ENCODE results near the gene ZFHX3. TPM values are rescaled to one million over a fixed set of nuclear protein-coding genes. Genes with fewer than 3 reads are reported as not detected.

The ZFHX3 gene
- total RNA-seq, 1 experiment from 2014 or later, result 21.8 TPM

GRCh38 chr16:73060892-73061490 lies 13.1 kb upstream of the ZFHX3 start:
- POLR2A ChIA-PET (ENCODE audit: low non-redundant PET), result interaction anchor here (0.5 to 0.6 kb wide), 2 partner anchors 9 to 17 kb away, joined by 3 read pairs; no protein-coding TSS in a partner anchor
- Histone ChIP-seq H3K27ac (ENCODE audit: low read depth, low read length, poor library complexity, severe bottlenecking) (no peak overlapping the region), H3K9me3 (ENCODE audit: low read depth, low read length, poor library complexity, severe bottlenecking) (no peaks in the 10 kb centered on the region), H3K36me3 (ENCODE audit: insufficient read depth, low read length, poor library complexity, severe bottlenecking) (no peaks in the 10 kb centered on the region), H3K4me1 (ENCODE audit: insufficient read depth, low read length, poor library complexity, severe bottlenecking) (peaks cover 14% of the 10 kb centered on the region), H3K4me3 (ENCODE audit: low read depth, low read length, poor library complexity, severe bottlenecking) (no peak overlapping the region), H3K27me3 (replicated peaks; ENCODE audit: insufficient read depth, low read depth, low read length, poor library complexity) (no peaks in the 10 kb centered on the region)
- intact Hi-C loops (cut with micrococcal nuclease; ENCODE audit: unreplicated experiment), result no loop called here
- TF ChIP-seq EZH2 (IDR thresholded peaks at IDR 0.05; ENCODE audit: borderline replicate concordance, low read depth, low read length, poor library complexity, severe bottlenecking) (no peak), CTCF (conservative IDR thresholded peaks at IDR 0.05; ENCODE audit: low read depth, low read length) (no peak)
- BruUV-seq (replicated peaks), result no TSS peak
- DNase-seq (ENCODE audit: low spot score), result no peak
- CTCF ChIA-PET, result interaction anchor here (0.7 kb wide), 1 partner anchor 109 kb away, joined by 4 read pairs; no protein-coding TSS in a partner anchor

- Histone ChIP-seq H3K27ac (ENCODE audit: low read depth, low read length, poor library complexity, severe bottlenecking) (peak overlapping the region; percentile 88), H3K27me3 (replicated peaks; ENCODE audit: insufficient read depth, low read depth, low read length, poor library complexity) (no peaks in the 10 kb centered on the region), H3K9me3 (ENCODE audit: low read depth, low read length, poor library complexity, severe bottlenecking) (no peaks in the 10 kb centered on the region), H3K4me1 (ENCODE audit: insufficient read depth, low read length, poor library complexity, severe bottlenecking) (peaks cover 21% of the 10 kb centered on the region), H3K36me3 (ENCODE audit: insufficient read depth, low read length, poor library complexity, severe bottlenecking) (no peaks in the 10 kb centered on the region), H3K4me3 (ENCODE audit: low read depth, low read length, poor library complexity, severe bottlenecking) (peak overlapping the region; percentile 90)
- ChIA-PET CTCF (no interaction called here), POLR2A (ENCODE audit: low non-redundant PET) (no interaction called here)
- intact Hi-C loops (cut with micrococcal nuclease; ENCODE audit: unreplicated experiment), result loop anchor here (5.0 to 10.0 kb wide), 6 partner anchors 112 to 555 kb away; no protein-coding TSS in a partner anchor
- no peak for DNase-seq (ENCODE audit: low spot score)
- TSS peak; percentile 48 for BruUV-seq (replicated peaks)
- TF ChIP-seq CTCF (conservative IDR thresholded peaks at IDR 0.05; ENCODE audit: low read depth, low read length), result no peak
- no peak for TF ChIP-seq EZH2 (IDR thresholded peaks at IDR 0.05; ENCODE audit: borderline replicate concordance, low read depth, low read length, poor library complexity, severe bottlenecking)
Measured at GRCh38 chr16:73059779-73060615, 12.1 kb upstream of the ZFHX3 start.

GRCh38 chr16:73058616-73059409 lies 10.9 kb upstream of the ZFHX3 start:
- ChIA-PET POLR2A (ENCODE audit: low non-redundant PET) (no interaction called here), CTCF (interaction anchor here (0.7 kb wide), 2 partner anchors 26 to 121 kb away, joined by 3 to 5 read pairs; no protein-coding TSS in a partner anchor)
- Histone ChIP-seq H3K27ac (ENCODE audit: low read depth, low read length, poor library complexity, severe bottlenecking) (peak overlapping the region; percentile 88), H3K9me3 (ENCODE audit: low read depth, low read length, poor library complexity, severe bottlenecking) (no peaks in the 10 kb centered on the region), H3K27me3 (replicated peaks; ENCODE audit: insufficient read depth, low read depth, low read length, poor library complexity) (no peaks in the 10 kb centered on the region), H3K4me1 (ENCODE audit: insufficient read depth, low read length, poor library complexity, severe bottlenecking) (peaks cover 27% of the 10 kb centered on the region), H3K4me3 (ENCODE audit: low read depth, low read length, poor library complexity, severe bottlenecking) (peak overlapping the region; percentile 90), H3K36me3 (ENCODE audit: insufficient read depth, low read length, poor library complexity, severe bottlenecking) (no peaks in the 10 kb centered on the region)
- intact Hi-C loops (cut with micrococcal nuclease; ENCODE audit: unreplicated experiment), result loop anchor here (5.0 to 10.0 kb wide), 6 partner anchors 113 to 554 kb away; no protein-coding TSS in a partner anchor
- BruUV-seq (replicated peaks), result no TSS peak
- peak; percentile 76 for DNase-seq (ENCODE audit: low spot score)
- TF ChIP-seq EZH2 (IDR thresholded peaks at IDR 0.05; ENCODE audit: borderline replicate concordance, low read depth, low read length, poor library complexity, severe bottlenecking) (no peak), CTCF (conservative IDR thresholded peaks at IDR 0.05; ENCODE audit: low read depth, low read length) (no peak)

All from A673 (cell line).